HG03460 (cell line): ENCODE data around the gene EHHADH.
A peak's percentile ranks its signal among the peaks of the same experiment; 100 is the strongest.

Experiments
- ATAC-seq: cut with Tn5 transposase; IDR thresholded peaks from one replicate; pipeline ENCODE4 v1.9.1; 2021; ENCODE audit not compliant: unreplicated experiment

EHHADH gene

GRCh38 chr3:185199206-185199605 is 54.6 kb downstream of the EHHADH start:
- ATAC-seq: no peak

- ATAC-seq: no peak
Observed at GRCh38 chr3:185197068-185197467, 56.8 kb downstream of the EHHADH start.

- no peak for ATAC-seq
Observed at GRCh38 chr3:185195652-185196051, 58.2 kb downstream of the EHHADH start.

- ATAC-seq: no peak
Observed at GRCh38 chr3:185188816-185189215, 65.0 kb downstream of the EHHADH start.

- no peak for ATAC-seq
Observed at GRCh38 chr3:185187391-185187790, 66.5 kb downstream of the EHHADH start.

- ATAC-seq: no peak
Observed at GRCh38 chr3:185176750-185177359, 77.0 kb downstream of the EHHADH start.

GRCh38 chr3:185175370-185175987 is 78.4 kb downstream of the EHHADH start:
- peak; percentile 75 for ATAC-seq

- ATAC-seq: no peak
Observed at GRCh38 chr3:185172086-185173049, 81.5 kb downstream of the EHHADH start.

GRCh38 chr3:185164428-185165217 is 89.2 kb downstream of the EHHADH start:
- ATAC-seq: no peak

GRCh38 chr3:185162634-185163033 is 91.2 kb downstream of the EHHADH start:
- ATAC-seq: no peak

GRCh38 chr3:185161761-185162160 is 92.1 kb downstream of the EHHADH start:
- no peak for ATAC-seq

- no peak for ATAC-seq
Observed at GRCh38 chr3:185157347-185157746, 96.5 kb downstream of the EHHADH start.

- ATAC-seq: no peak
Observed at GRCh38 chr3:185155678-185156077, 98.2 kb downstream of the EHHADH start.

GRCh38 chr3:185153861-185154629 is 99.8 kb downstream of the EHHADH start:
- no peak for ATAC-seq

- no peak for ATAC-seq
Observed at GRCh38 chr3:185153171-185153771, 100.6 kb downstream of the EHHADH start.

GRCh38 chr3:185152410-185153170 is 101.3 kb downstream of the EHHADH start, which contains the start of gene C3orf70:
Gene C3orf70 (minus strand): TSS chr3:185153060. CDS start chr3:185152823, 237 bp downstream.
- ATAC-seq: no peak

- no peak for ATAC-seq
Observed at GRCh38 chr3:185151964-185152409, 101.9 kb downstream of the EHHADH start.

GRCh38 chr3:185151101-185151963 is 102.5 kb downstream of the EHHADH start:
- ATAC-seq: no peak
